HepG2 (cell line): Measurements from ENCODE around the gene LINGO3. TPM values are rescaled to one million over a fixed set of nuclear protein-coding genes. Genes with fewer than 3 reads are reported as not detected.

Experiments
- ARNTL ChIP-seq: sonication (generic); formaldehyde crosslinking; IDR thresholded peaks from 2 replicates; pipeline ENCODE4 v1.4.0; 2020; ENCODE audit warnings: mild to moderate bottlenecking, missing genetic modification reagents
- BCL3 ChIP-seq: sonication (generic); formaldehyde crosslinking; IDR thresholded peaks from 2 replicates; pipeline ENCODE4 v1.5.1; 2020; ENCODE audit warnings: mild to moderate bottlenecking, missing genetic modification reagents, moderate library complexity
- BCL6 ChIP-seq: IDR thresholded peaks from 2 replicates; pipeline ENCODE4 v1.6.1; 2016; ENCODE audit warnings: missing genetic modification reagents, missing compliant biosample characterization
- DBP ChIP-seq: sonication (generic); formaldehyde crosslinking; IDR thresholded peaks from 2 replicates; pipeline ENCODE4 v1.4.0; 2020; ENCODE audit warnings: missing genetic modification reagents; ENCODE audit errors: not compliant biosample characterization
- GPN1 ChIP-seq: sonication (generic); formaldehyde crosslinking; IDR thresholded peaks from 2 replicates; pipeline ENCODE4 v1.5.1; 2020; ENCODE audit warnings: missing genetic modification reagents, borderline replicate concordance
- HDAC2 ChIP-seq: sonication (generic); formaldehyde crosslinking; IDR thresholded peaks from 2 replicates; pipeline ENCODE4 v1.4.0; 2020; ENCODE audit warnings: missing genetic modification reagents
- HHEX ChIP-seq: IDR thresholded peaks from 2 replicates; pipeline ENCODE4 v1.6.1; 2016; ENCODE audit warnings: control low read depth
- HIVEP1 ChIP-seq: sonication (generic); formaldehyde crosslinking; IDR thresholded peaks from 2 replicates; pipeline ENCODE4 v1.4.0; 2020; ENCODE audit warnings: mild to moderate bottlenecking, missing genetic modification reagents
- PHF20 ChIP-seq: sonication (generic); formaldehyde crosslinking; IDR thresholded peaks from 2 replicates; pipeline ENCODE4 v1.5.0; 2020; ENCODE audit warnings: mild to moderate bottlenecking, missing genetic modification reagents
- RBM39 ChIP-seq: fragments of 200-400 bp; formaldehyde crosslinking; IDR thresholded peaks from one replicate; pipeline ENCODE4 v1.6.1; 2018; ENCODE audit warnings: antibody characterized with exemption, mild to moderate bottlenecking, low read depth, low read length; ENCODE audit not compliant: poor library complexity, severe bottlenecking
- SNAI1 ChIP-seq: sonication (generic); formaldehyde crosslinking; IDR thresholded peaks from 2 replicates; pipeline ENCODE4 v1.5.0; 2020; ENCODE audit warnings: mild to moderate bottlenecking, missing genetic modification reagents, borderline replicate concordance
- SRF ChIP-seq: IDR thresholded peaks from 2 replicates; pipeline ENCODE4 v1.6.1; 2011; ENCODE audit warnings: mild to moderate bottlenecking, low read depth, low read length, moderate library complexity
- THRA ChIP-seq: sonication (generic); formaldehyde crosslinking; IDR thresholded peaks from 2 replicates; pipeline ENCODE4 v1.4.0; 2020; ENCODE audit warnings: missing genetic modification reagents, borderline replicate concordance
- ZNF605 ChIP-seq: sonication (generic); formaldehyde crosslinking; IDR thresholded peaks from 2 replicates; pipeline ENCODE4 v1.8.0; 2022; ENCODE audit warnings: mild to moderate bottlenecking, missing genetic modification reagents
- ZNF761 ChIP-seq: sonication (generic); formaldehyde crosslinking; conservative IDR thresholded peaks from 2 replicates; pipeline ENCODE4 v1.4.0; 2020; ENCODE audit warnings: mild to moderate bottlenecking, missing genetic modification reagents
- ZSCAN12 ChIP-seq: sonication (generic); formaldehyde crosslinking; IDR thresholded peaks from 2 replicates; pipeline ENCODE4 v1.9.0; 2021; ENCODE audit warnings: mild to moderate bottlenecking, missing genetic modification reagents
- polyA plus RNA-seq, 8 experiments: library from polyadenylated mRNA; depleted of rRNA in 3 of 8; stranded (reverse) in 7 of 8; unstranded in 1 of 8; fragments of >200 nt; fragmentation: Illumina TruSeq in 4 of 8; extraction: Trizol in 4 of 8; gene quantifications; 2 replicates each; pipeline versions ENCODE4 v1.2.1 to v1.2.3, GENCODE V29; 2011 to 2016; ENCODE audit warnings: low read depth in 4 of 8, missing spikeins in 1 of 8, mixed read lengths in 1 of 8; ENCODE audit not compliant: insufficient read depth in 1 of 8
- total RNA-seq, 5 experiments: library from RNA; depleted of rRNA; stranded (reverse); fragments of >200 nt; fragmentation: Illumina TruSeq; extraction: Trizol; gene quantifications; 2 replicates each; pipeline ENCODE4 v1.2.3, GENCODE V29; 2016; ENCODE audit warnings: low read depth in 1 of 5
- TF ChIP-seq, protein P1 (sequence below): sonication (generic); formaldehyde crosslinking; IDR thresholded peaks from 2 replicates; pipeline ENCODE4 v1.5.1; 2020; ENCODE audit warnings: mild to moderate bottlenecking, moderate library complexity, missing genetic modification reagents
- TF ChIP-seq, protein P2 (sequence below): IDR thresholded peaks from 2 replicates; pipeline ENCODE4 v1.6.1; 2016
- TF ChIP-seq, protein P3 (sequence below): sonication (generic); formaldehyde crosslinking; IDR thresholded peaks from 2 replicates; pipeline ENCODE4 v1.4.0; 2020; ENCODE audit warnings: mild to moderate bottlenecking, missing genetic modification reagents

The LINGO3 gene
- total and polyA plus RNA-seq, 2 of the 13 experiments (the other 11 are each of a cell fraction or from before 2014, with no cell fraction given), result not detected

- TF ChIP-seq HIVEP1 (CRISPR knock-in tag) (peak; percentile 99), ZSCAN12 (CRISPR knock-in tag) (no peak), ARNTL (CRISPR knock-in tag) (peak; percentile 40; the same call in 1 of the 2 replicates), THRA (CRISPR knock-in tag) (peak; percentile 19; the same call in 1 of the 2 replicates), SRF (no peak), ZNF605 (CRISPR knock-in tag) (peak; percentile 85), SNAI1 (CRISPR knock-in tag) (no peak), RBM39 (no peak), ZNF761 (CRISPR knock-in tag) (no peak), GPN1 (CRISPR knock-in tag) (no peak), PHF20 (CRISPR knock-in tag) (0 out of 2 replicates have a peak, but pooled peaks have one; percentile 12), HHEX (CRISPR knock-in tag) (no peak), BCL6 (CRISPR knock-in tag) (0 out of 2 replicates have a peak, but pooled peaks have one; percentile 7), DBP (no peak), BCL3 (CRISPR knock-in tag) (peak; percentile 62; the same call in 1 of the 2 replicates), HDAC2 (CRISPR knock-in tag) (peak; percentile 28; the same call in 1 of the 2 replicates)
- TF ChIP-seq, protein P1, sequence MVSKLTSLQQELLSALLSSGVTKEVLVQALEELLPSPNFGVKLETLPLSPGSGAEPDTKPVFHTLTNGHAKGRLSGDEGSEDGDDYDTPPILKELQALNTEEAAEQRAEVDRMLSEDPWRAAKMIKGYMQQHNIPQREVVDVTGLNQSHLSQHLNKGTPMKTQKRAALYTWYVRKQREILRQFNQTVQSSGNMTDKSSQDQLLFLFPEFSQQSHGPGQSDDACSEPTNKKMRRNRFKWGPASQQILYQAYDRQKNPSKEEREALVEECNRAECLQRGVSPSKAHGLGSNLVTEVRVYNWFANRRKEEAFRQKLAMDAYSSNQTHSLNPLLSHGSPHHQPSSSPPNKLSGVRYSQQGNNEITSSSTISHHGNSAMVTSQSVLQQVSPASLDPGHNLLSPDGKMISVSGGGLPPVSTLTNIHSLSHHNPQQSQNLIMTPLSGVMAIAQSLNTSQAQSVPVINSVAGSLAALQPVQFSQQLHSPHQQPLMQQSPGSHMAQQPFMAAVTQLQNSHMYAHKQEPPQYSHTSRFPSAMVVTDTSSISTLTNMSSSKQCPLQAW (CRISPR knock-in tag), result 0 out of 2 replicates have a peak, but pooled peaks have one; percentile 72
- TF ChIP-seq, protein P2, sequence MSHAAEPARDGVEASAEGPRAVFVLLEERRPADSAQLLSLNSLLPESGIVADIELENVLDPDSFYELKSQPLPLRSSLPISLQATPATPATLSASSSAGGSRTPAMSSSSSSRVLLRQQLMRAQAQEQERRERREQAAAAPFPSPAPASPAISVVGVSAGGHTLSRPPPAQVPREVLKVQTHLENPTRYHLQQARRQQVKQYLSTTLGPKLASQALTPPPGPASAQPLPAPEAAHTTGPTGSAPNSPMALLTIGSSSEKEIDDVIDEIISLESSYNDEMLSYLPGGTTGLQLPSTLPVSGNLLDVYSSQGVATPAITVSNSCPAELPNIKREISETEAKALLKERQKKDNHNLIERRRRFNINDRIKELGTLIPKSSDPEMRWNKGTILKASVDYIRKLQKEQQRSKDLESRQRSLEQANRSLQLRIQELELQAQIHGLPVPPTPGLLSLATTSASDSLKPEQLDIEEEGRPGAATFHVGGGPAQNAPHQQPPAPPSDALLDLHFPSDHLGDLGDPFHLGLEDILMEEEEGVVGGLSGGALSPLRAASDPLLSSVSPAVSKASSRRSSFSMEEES (CRISPR knock-in tag), result 0 out of 2 replicates have a peak, but pooled peaks have one; percentile 42
- TF ChIP-seq, protein P3, sequence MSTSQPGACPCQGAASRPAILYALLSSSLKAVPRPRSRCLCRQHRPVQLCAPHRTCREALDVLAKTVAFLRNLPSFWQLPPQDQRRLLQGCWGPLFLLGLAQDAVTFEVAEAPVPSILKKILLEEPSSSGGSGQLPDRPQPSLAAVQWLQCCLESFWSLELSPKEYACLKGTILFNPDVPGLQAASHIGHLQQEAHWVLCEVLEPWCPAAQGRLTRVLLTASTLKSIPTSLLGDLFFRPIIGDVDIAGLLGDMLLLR, result 0 out of 2 replicates have a peak, but pooled peaks have one; percentile 6
Observed at GRCh38 chr19:2288338-2288817, 19.6 kb downstream of the LINGO3 start (continued).
